NCI-H146 (cell line): ENCODE measurements around the gene SLC9A7.

ENCODE experiments used
- DNase-seq: peaks from one replicate; lab custom pipeline; 2025; lab: John Stamatoyannopoulos, UW

SLC9A7 gene

DNA sequence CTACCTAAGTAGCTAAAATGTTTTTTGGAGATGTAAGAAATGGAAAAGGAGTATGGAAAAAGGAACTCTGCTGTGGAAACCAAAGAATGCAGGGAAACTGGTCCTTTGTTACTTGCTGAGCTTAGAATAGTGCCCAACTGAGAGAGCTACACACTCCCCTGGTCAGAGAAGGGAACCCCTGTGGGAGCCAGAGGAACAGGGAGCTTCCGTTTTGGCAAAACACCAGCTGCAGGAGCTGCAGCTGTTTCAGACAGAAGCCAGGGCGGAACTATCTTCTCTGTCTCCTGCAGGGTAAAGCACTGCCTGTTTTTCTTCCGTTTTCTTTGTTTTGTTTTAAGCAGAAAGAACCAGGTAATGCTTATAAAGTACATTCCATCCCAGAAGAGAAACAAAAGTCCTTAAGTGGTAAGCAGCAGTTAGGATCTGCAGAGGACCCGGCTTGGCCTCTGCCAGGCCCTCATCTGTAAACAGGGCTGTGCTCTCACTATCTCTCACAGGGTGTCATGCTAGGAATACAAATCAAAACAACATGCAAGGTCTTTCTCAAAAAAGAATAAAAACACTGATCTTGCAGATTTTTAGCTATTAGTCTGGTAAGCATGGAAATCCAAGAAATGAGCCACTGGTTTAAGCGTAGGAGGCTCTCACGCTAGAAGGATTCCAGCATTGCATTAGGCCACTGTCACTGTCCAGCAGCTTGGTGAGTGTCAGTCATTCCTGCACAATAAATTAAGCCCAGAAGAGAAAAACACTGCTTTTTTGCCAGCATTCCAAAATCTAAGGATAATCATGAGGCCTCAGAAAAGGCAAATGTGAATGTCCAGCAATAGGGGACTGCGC is 109.3 kb downstream of the SLC9A7 start:
- peak; percentile 49 for DNase-seq

DNA sequence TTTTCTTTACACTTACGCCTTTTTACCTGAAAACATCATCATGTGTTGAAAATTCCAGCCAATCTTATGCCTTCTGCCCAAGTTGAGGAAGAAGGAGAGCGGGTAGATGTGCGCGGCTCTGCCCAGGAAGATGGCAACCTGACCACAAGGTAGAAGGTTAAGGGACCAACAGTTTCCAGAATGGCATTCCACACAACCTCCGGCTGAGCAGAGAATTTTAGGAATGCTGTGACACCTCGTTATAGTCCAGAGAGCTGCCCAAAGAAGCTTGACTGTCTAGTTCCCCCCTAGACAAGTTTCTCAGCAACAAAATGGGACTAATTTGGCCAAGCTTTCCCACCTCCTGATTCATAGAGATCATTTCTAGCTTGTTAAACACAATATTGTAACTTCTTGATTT is 110.3 kb downstream of the SLC9A7 start:
- DNase-seq: no peak

DNA sequence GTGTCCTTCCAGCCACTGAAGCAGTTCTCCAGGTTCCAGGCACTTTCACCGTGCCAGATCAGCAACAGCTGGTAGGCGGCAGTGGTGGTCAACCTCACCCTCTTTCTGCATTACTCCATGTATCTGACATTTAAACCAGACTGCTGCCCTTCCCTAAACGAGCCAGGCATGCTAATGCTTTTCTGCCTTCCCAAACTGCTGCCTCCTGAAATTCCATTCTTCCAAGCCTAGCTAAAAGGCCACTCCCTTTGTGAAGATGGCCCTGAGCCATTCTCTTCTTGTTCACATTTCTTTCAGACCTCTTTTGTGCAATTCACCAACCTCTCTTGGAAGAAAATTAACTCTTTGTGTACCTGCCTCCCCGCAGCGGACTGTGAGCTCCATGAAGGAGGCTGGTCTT is 111.7 kb downstream of the SLC9A7 start:
- DNase-seq: no peak

DNA sequence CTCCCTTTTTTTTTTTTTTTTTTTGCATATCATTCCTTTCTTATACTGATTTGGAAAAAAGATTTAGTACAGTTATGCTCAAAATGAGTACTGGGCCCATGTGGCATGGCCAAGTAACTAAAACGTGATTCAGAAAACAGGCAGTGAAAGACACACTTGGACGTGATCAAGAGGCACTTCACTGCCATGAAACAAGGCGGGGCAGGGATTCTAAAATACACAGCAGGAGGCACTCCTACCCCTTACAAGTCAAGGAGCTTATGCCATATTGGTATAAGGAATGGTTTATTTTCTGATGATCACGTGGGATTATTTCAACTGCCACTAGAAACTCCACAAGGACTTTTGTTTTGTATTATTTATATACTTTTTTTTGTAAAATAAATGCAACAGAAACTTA is 113.3 kb downstream of the SLC9A7 start:
- no peak for DNase-seq

DNA sequence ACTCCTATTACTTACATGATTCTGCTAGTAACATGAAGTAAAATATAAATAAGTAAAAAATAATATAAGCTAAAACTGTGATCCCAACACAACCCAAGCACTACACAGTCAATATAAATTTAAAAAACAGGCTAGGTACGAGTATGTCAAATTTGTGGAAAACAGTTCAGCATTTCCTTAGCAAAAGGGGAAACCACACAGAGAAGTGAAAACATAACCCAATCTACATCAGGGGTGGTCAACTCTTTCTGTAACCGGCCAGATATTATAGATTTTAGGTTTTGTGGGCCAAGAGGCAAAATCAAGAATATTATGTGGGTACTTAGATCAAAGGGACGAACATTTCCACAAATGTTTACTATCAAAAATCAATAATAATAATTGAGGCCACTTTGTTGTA is 115.3 kb downstream of the SLC9A7 start:
- no peak for DNase-seq

DNA sequence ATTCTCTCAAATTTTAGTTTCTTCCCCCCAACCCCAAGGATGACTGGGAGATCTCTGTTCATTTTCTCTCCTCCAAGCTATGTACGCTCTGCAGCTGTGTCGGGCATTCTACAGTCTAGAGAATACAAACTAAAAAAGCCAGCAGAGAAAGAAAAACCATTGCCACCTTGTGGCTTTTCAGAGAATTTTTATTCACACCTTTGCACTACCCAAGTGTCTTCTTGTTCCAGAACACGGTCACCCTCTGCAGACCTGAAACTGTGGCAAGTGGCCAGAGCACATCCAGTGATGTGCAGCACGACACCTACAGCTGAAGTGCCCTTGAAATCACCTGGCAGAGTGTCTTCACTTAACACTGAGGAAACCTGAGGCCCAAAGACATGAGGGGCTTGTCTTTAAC is 116.8 kb downstream of the SLC9A7 start:
- DNase-seq: peak; percentile 3

DNA sequence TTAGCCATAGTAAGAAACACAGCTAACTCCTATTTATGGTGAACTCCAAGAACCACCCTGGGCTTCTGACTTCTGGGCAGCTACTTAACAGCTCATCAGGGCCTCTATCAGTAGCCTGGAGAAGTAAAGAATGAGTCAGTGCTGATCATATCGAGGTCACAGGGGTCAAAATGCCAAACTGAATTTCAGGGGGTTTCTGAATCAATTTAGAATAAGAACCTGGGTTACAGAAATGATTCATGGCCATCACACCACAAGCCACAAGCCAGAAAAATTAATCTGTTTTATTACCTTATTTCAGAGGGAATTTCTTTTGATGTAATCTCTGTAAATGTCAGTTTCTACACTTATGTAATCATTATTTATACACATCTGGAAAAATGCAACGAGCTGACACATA is 121.0 kb downstream of the SLC9A7 start:
- no peak for DNase-seq

DNA sequence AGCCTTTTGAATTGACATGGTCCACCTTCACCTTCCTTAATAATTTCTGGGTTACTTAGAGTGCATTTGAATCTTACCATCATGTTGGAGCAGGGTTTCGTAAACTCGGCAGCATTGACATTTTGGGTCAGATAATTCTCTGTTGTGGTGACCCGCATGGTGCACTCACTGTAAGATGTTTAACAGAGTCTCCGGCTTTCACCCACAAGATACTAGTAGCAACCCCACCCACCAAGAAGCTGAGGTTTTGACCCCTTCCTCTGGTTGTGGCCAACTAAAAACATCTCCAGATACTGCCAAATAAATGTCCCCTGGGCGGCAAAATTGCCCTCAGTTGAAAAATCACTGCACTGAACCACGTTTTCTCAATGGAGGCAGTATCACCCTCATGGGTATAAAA is 122.7 kb downstream of the SLC9A7 start:
- DNase-seq: no peak

DNA sequence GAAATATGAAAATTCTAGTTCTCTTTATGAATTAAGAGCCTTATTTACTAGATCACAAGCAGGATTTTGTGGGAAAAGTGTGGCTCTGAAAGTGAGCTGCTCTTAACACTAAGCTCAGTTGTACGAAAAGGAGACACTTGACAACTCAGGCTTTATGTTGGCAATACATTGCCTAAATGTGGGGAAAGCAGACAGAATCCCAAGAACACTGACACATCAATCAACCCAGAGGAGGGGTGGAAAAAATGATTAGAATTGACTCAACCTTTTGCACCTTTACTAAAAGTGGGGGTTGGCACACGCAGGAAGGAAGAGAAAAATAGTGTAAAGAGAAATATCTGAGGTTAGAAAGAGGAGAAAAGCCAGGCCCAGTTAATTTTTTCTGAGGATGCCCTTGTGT is 123.7 kb downstream of the SLC9A7 start:
- DNase-seq: no peak

DNA sequence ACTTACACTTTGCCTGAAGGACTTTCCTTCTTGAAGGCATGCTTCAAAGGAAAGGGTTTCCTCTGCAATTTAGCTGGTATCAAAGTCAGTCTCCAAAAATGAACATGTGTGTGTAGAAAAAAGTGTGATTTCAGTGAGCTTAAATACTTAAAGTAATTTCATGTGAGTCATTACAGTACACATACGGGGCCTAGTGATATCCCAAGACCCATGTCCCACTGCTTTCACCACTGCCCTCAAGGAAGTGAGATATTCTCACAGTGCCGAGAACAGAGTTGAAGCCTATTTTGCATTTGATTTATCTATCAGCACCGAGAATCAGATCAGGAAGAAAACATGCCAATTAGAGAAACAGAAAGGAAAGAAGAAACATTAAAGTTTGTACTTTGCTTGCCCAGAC is 124.3 kb downstream of the SLC9A7 start:
- DNase-seq: no peak

DNA sequence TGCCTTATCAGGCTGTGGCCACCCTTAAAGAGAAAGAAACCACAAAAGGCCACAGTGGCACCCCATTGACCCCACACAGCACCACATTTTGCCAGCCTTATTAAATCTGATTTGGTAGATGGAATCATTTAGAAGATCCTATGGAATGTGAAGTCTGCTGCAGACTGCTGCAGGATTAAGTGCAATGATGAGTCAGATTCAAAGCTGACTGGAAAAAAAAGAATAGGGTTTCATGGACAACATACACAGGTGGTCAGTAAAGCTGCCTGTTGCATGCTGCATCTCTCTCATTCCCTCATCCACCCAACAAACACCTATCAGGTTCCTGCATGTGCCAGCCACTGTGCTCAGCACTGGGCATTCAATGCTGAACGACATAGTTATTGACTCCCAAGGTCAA is 128.8 kb downstream of the SLC9A7 start:
- no peak for DNase-seq

DNA sequence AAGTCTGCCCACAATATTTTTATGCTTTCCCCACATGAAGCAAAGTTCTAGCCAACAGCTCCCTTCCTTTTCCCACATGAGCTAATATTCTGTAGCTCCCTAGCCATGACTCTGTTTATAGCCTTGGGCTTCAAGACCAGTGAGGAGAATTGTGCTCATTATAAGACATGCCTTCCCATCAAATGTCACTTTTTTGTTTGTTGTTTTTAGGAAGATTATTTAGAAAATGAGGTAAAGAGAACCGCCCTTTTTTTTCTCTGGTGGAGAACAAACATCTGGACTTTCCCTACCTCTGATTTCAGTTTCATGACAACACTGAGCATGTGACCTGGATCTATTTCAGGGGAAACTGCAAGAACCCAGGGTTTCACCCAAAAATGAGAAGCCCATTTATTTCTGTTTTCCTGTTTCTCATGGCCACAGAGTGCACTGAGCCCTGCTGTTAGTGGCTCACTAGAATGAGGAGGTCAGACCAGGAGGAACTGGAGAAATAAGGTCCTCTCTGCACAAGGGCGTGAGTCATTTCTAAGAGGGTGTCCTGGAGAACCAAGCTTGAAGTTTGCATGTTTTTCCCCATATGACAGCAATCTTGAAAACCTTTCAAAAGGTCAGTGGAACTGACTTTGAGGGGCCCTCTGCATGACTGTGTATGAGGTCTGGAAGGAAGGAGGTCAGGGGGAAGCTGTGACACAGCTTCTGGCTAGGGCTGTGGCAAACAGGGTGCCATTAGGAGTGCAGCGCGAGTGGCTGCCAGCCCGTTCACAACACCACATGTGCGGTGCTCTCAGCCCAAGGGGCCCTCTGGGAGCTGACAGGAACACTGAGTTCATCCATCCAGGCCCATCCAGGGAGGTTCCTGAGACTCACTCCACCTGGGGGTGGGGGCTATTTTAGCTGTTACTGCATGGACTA is 130.2 kb downstream of the SLC9A7 start:
- DNase-seq: no peak

DNA sequence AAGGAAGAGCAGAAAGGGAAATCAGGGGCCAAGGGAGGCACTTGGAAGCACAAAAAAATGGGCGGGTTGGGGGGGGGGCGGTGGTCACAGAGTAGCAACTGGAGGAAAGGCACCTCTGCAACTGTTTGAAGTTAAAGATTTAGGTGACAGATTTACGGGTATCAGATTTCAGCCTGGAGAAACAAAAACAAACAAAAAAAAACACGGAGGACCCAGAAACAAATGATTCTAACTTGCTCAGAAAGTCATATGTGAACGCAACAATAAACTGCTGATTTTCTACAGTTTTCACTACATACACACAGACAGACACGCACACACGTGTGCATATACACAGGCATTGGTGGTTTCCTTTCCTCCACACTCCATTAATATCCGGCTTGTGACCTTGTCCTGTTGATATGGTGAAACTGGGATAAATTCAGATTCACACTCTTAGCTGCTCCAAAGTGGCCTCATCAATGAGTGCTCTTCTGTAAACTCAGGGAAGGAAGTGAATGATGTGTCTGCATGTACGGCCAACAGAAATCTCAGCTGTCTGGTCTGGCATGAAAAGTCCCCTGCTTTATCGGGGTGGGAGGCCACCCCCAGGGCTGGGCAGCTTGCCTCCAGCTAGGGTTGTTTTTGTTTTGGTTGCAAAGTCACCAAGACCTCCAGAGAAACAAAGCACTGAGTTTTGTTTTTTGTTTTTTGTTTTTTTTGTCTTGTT is 131.1 kb downstream of the SLC9A7 start:
- no peak for DNase-seq

DNA sequence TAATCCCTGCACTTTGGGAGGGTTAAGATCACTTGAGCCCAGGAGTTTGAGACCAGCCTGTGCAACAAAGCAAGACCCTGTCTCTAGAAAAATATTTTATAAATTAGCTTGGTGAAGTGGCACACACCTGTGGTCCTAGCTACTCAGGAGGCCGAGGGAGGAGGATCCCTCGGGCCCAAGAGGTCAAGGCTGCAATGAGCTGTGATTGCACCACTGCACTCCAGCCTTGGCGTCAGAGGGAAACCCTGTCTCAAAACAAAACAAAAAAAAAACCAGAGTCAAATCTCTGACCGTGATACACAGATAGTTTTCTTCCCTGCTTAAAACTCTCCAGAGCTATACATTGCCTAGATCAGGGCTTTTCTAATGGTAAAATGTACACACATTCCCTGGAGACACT is 131.9 kb downstream of the SLC9A7 start:
- DNase-seq: no peak

DNA sequence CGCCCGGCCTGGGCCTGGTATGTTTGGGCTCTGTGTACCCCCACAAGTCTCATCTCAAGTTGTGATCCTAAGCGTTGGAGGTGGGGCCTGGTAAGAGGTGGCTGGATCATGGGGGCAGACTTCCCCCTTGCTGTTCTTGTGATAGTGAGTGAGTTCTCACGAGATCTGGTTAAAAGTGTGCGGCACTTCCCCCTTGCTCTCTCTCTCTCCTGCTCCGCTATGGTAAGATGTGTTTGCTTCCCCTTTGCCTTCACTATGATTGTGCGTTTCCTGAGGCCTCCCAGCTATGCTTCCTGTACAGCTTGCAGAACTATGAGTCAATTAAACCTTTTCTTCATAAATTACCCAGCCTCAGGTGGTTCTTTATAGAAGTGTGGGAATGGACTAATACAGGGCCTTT is 132.4 kb downstream of the SLC9A7 start:
- DNase-seq: no peak

DNA sequence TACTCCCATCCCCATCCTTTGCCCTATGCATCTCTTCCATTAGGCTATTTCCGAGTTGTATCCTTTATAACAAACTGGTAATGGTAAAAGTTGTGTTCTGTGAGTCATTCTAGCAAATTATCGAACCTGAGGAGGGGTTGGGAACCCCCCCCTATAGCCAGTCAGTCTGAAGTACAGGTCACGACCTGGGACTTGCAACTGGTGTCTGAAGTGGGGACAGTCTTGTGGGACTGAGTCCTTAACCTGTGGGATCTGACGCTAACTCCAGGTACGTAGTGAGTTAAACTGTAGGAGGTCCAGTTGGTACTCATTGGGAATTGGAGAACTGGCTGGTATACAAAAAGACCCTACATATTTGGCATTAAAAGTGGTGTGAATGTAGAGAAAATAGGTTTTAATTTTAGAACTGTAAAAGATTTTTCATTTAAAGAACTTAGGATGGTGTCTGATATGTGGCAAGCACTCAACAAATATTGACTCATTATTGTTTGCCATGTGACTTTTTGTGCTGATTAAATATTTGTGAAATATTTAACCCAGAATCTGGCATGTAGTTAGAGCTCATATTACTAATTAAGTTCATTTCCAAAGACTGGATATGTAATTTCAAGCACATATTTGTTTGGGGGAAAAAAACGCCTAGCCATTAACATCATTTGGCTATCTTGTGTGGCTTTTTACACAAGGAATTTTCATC is 134.7 kb downstream of the SLC9A7 start:
- DNase-seq: peak; percentile 17

DNA sequence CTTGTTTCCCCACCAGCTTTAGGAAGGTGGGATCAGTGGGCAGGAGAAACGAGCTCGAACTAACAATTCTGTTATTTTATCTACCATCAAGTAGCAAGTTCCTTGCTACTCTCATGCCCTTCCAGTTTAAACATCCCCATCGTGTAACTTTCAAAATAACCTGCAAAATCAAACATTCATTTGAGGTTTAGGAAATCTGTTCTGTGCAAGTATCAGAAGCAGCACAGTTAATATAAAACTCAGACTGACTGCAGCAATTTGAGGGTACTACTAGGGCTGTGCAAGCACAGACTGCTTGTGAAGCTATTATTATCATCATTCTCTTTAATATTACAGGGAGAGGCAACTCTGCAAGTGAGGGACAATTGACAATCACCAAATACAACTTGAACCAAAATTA is 137.3 kb downstream of the SLC9A7 start:
- no peak for DNase-seq

DNA sequence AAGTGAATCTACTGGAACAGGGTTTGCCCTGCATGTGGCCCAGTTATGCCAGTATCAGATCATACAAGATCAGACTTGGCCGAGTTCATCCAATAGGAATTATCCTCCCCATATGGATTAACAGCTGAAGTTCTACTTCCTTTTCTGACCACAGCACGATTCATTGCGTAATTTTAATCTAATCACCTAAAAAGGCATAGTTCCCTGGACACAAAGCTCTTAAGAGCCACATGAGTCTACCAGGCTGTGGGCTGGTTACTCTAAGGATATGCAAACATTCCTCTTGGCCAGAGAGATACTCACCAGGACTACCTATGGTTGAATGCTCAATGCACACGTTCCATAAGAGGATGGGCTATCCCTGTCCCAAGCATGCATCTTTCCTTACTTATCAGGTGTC is 138.4 kb downstream of the SLC9A7 start:
- DNase-seq: no peak

DNA sequence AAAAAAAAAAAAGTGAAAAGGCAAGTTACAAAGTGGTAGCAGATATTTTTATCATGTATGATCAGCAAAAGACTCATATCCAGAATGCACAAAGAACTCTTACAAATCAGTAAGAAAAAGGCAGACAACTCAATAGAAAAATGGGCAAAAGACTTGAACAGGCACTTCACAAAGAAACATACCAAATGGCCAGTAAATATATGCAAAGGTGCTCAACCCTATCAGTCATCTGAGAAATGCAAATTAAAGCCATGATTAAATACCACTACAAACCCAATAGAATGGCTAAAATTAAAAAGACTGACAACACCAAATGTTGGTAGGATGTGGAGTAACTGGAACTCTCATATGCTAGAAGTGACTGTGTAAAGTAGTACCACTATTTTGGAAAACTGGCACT is 140.0 kb downstream of the SLC9A7 start:
- DNase-seq: no peak

DNA sequence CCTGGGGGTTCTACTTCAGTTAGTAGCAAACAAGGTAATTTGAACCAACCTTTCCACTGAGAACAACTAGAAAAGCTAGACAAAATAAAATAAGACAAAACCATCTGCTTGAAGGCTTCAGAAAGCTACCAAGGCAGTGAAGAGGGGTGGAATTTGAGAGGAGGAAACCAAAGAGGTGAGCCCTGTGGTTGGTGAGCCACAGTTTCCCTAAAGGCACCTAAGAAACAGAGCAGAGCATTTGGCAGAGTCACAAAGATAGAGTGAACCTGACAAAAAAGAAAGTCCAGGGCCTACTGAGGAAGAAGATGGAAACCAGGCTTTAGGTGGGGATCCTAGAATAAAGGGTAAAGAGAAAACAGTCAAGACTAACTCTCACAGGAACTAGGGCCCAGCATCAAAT is 141.0 kb downstream of the SLC9A7 start:
- DNase-seq: no peak

DNA sequence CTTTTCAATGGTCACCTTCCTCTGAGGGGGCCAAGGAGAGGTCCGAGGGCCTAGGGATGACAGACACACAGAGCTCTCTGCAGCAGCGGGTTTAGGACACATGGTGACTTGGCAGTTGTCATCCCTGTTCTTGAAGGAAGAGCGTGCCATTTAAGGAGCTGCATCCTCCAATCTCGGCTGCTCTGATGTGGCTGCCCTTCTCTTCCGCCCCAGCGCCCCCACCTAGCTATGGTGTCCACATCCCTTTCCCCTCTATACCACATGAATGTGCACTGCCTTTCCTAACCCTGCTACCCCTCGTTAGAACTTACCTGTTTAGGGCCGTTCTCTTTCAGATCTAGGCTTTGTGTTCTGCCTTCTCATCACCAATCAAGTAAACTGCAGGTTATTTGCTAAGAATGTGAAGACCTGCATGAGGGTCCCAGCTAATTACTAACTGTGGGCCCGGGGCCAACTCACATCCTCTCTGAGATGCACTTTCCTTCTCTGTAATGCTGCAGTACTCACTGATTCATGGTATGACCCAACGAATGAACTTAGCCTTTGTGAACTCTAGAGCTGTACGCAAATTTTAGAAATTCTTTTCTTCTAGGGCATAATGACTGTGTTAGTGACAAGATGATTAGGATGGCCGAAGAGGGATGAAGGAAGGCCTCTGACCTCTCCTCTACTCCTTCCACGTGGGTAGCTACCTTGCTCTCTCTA is 147.1 kb downstream of the SLC9A7 start:
- DNase-seq: no peak
